Measurements from ENCODE around the gene KLK8.
"Not testable (repeated sequence)": the region's sequence is repeated elsewhere in the genome, so short reads cannot be mapped to it uniquely, and the experiment has no call there.

KLK8 gene

DNA sequence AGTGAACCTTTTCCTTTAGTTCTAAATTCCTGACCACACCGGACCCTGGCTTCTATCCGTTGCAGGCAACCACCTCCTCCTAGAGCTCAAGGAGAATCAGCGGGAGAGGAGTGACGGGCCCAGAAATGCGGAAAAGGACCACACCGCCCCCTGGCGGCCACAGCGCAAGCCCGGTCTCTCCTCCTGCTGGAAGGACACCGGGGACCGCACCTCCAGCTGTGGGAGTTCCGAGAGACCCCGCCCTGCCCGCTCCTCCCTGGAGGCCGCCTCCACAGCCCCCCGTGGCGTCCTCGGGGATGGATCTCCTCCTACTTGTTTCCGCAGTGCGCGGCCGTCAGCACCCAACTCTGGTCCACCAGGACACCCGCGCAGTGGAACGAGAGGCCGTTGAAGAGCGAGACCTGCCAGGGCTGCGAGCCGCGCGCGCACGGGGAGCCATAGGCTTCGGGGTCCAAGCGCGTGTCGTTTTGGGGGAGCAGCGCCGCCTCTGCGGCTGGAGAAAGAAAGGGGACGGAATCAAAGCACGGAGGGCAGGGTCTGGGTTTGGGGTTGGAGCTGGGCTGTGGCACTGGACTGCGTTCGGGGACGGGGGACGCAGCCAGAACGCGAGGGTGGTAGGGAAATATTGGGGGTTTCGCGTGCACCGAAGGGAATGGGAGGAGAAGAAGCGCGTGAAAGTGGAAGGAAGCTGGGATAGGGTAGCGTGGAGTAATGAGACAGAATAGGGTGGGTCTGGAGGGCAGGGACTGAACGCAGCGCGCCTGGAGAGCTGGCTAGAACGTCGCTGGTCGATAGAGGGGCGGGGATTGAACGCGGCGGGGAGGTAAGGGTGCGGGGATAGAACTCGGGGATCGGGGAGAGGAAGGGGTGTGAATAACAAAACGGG, 15.6 kb upstream of the KLK8 start:
- no peak for DNase-seq (ENCODE audit: low read depth)

- no peak for DNase-seq (ENCODE audit: low read depth)
Observed at GRCh38 chr19:51015691-51016267, 14.4 kb upstream of the KLK8 start.

DNA sequence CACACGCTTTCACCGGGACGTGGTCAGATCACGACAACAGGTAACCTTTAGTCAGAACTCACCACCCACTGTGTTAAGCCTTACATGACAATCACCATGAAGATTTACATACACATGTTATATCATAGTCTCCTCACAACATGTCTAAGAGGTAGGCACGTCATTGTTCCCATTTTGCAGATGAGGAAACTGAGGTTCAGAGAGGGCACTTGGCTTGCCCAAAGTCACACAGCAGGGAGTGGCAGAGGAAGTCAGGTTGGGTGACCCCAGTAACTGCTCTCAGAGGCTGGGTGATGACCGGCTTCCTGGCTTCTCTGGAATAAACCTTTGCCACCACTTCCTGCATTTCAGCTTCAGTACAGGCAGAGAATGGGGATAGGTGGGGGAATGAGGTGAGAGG, 12.8 kb upstream of the KLK8 start:
- DNase-seq (ENCODE audit: low read depth), result no peak

GRCh38 chr19:51012661-51013190, 11.3 kb upstream of the KLK8 start:
- DNase-seq (ENCODE audit: low read depth), result no peak

- DNase-seq (ENCODE audit: low read depth), result no peak
Observed at GRCh38 chr19:51010066-51010795, 8.8 kb upstream of the KLK8 start.

- DNase-seq (ENCODE audit: low read depth), result no peak
Observed at GRCh38 chr19:51009061-51009891, 7.9 kb upstream of the KLK8 start.

DNA sequence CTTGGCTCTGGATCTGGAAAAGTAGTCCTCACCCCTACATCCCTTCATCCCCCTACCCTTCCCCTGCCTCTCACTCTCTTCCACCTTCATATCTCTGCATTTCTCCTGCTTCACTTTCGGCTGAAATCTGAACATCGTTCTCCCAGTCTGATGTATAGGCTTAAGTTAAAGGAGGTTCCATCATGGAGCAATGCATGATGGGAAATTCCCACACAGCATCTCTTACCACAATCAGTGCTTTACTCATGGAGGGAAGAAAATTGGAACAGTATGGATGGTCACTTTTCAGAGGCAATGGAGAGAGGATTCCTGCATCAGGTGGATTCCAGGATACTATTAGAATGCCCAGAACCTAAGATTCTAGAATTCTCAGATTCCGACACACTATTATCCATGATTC, 6.1 kb upstream of the KLK8 start:
- no peak for DNase-seq (ENCODE audit: low read depth)

DNA sequence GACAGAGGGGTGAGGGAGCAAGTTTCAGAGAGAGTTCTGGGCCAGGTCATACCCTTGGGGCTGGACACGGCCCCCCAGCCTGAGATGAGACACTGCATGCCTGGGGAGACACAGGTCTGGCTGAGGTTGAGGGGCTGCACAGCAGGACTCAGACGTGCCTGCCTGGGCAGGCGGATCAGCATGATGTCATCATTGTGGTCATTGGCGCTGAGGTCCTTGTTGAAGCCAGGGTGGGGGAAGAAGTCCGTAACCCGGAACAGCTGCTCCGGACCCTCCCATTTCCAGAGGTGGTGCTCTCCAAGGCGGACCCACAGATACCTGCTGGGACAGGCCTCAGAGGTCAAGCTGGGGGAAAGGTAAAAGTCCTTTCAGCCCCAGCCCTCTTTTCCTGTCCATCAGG, 5.0 kb upstream of the KLK8 start:
- DNase-seq (ENCODE audit: low read depth), result no peak

GRCh38 chr19:51005248-51005647, 3.8 kb upstream of the KLK8 start:
- DNase-seq (ENCODE audit: low read depth), result no peak

GRCh38 chr19:51003316-51003715, 1.9 kb upstream of the KLK8 start:
- no peak for DNase-seq (ENCODE audit: low read depth)

DNA sequence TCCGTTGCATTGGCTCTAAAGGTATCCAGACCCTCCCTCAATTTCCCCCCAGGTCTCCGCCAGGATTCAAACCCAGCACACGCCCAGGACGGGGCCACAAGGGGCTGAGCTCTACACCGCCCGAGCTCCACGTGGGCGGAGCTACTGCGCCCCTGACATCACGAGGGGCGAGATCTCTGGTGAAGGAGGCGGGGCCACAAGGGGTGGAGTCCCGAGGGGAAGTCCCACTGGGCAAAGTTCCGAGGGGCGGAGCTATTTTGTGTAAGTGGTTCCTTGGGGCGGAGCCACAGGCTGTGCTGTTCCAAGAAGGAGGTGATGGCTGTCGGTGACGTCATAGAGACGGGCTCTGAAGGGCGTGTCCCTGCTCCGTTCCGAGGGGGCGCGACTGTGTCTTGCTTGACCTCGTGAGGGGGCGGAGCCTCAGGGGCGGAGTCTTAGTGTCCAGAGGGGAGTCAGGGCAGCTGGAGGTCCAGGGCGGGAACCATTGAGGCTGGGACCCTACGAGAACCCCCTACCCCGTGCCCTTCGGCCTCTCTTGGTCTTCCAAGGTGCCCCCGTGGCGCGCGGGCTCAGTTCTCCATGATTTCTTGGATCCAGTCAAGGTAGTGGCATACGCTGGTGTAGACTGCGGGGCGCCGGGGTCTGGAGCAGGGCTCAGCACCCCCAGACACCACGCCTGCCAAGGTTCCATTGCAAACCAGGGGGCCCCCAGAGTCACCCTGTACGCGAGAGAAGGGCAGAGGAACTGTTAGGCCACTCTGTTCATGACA, 1.3 kb upstream of the KLK8 start:
- no peak for DNase-seq (ENCODE audit: low read depth)

DNA sequence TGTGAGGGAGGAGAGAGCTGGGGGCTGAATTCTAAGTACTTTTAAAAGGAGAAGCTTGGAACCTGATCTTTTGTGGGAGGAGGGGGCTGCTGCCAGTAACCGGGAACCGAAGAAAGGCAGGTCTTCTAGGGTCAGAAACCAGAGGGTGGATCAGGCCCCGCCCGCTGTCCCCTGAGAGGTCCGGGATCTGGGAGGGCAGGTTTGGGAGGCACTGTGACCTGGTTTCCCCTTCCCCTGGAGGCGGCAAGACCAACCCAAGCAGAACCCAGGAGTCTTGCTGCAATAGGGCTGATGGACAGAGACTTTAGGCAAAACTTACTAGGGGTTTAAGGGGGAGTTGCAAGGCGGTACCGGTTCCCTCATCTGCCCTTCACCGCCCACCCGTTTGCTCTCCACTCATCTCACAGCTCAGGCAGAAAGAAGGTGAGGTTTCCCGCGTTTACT, 707 bp upstream of the KLK8 start:
- DNase-seq (ENCODE audit: low read depth), result no peak

DNA sequence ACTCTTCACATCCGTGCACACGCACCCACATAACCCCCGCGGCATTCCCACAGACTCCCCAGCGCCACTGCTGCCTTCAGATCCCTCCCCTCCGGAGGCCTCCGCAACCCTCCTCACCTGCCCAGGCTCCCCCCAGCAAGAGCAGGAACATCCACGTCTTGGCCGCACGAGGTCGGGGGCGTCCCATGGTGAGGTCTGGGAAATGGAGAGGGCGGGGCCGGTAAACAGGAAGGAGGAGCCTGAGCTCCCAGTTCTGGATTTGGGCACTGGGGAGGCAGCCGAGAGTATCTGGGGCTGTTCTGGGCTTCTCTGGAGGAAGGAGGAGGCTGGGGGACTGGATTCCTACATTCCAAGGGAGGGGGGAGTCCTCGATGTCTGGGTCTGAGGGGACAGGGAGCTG, 423 bp downstream of the KLK8 start:
- no peak for DNase-seq (ENCODE audit: low read depth)

DNA sequence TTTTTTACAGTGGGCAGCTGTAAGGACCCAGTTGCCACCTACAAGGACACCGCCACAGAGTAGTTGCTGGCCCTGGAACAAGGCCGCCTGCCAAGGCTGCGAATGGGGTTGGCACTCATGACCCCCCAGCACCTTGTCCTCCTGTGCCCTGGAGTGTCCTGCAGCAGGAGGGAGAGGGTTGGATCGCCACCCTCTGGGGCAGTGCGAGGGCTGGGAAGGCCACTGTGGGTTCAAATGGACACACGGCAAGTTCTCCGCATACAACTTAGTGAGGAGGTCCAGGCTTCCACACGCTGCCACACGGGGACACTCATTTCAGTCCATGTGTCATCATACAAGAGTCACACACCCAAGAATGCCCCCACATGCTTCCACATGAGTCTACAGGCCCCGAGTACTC, 978 bp downstream of the KLK8 start:
- no peak for DNase-seq (ENCODE audit: low read depth)

- DNase-seq (ENCODE audit: low read depth), result no peak
Observed at GRCh38 chr19:50998686-50999085, 2.7 kb downstream of the KLK8 start.

GRCh38 chr19:50998061-50998460, 3.3 kb downstream of the KLK8 start:
- DNase-seq (ENCODE audit: low read depth), result no peak

DNA sequence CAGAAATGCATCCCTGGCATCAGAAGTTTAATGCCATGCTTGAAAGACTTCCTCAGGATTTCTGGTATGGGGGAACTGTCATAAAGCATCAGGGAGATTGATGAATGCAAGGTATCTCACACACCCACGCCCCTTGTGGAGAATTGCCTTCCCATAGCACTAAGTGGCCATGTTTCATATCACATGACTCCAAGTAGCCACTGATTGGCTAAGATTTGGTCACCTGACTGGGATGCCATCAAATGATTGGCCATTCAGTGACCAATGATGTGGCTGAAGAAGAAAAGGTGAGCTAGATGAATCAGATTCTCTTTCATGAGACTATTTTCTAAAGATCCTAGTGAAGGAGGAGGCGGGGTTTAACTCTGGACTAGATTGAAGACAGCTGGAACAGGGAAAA, 7.3 kb downstream of the KLK8 start:
- DNase-seq (ENCODE audit: low read depth), result no peak

DNA sequence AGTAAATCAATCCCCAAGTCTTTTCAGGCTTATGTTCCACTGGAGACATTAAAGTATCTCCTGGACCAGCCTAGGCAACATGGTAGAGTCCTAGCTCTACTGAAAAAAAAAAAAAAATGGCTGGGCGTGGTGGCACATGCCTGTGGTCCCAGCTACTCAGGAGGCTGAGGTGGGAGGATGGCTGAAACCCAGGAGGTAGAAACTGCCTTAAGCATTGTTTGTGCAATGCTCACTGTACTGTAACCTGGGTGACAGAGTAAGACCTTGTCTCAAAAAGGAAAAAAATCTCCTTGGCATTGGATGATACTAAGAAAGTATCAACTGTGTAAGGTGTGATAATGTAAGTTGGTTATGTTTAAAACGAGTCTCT, 8.8 kb downstream of the KLK8 start:
- no peak for DNase-seq (ENCODE audit: low read depth)

DNA sequence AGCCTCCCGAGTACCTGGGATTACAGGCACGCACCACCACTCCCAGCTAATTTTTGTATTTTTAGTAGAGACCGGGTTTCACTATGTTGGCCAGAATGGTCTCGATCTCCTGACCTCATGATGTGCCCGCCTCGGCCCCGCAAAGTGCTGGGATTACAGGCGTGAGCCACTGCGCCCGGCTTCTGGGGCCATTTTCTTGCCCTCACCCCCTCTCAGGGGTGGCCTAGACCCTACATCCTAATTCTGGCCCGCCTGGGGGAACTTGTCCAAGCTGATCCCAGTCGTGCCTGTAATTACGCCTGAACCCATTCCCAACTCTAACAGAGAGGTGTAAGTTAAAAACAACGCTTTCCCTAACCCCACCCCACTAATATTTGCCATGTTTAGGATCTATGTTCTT, 17.0 kb downstream of the KLK8 start:
- DNase-seq (ENCODE audit: low read depth), result not testable (repeated sequence)

DNA sequence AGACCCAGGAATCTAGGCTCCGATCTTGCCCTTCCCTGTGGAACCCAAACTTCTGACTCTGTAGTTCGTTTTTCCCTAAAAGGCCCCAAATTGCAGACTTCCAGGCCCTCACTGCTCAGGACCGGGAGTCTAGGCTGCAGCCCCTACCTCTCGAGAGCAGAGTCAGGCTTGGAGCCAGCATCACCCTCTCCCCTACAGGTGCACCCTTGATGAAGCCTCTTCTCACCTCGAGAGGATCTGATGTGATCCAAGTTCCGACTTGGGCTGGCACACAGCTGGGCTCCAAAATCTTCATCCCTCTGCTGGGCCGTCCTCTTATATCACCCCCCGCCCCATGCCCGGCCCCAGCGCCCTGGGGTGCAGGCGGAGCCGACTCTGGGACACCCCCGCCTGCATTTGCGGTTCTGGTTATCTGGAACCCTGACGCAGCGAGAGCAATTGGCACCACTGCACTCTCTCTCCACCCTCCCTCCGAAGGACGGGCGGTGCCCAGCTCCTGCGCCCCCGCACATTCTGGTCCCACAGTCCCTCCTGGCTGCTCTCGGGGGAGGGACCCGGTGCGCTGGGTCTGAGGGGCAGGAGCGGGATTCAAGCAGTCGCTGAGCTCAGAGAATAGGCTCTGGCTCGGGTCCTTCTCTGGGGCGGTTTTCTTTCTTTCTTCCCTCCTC, 17.6 kb downstream of the KLK8 start, which contains the start of gene KLK7:
KLK7 (minus strand) TSS at position 293 of the 668 bp plus-strand sequence. CDS start 1,518 bp downstream, outside the sequence.
- DNase-seq (ENCODE audit: low read depth), result no peak

Data from non-pigmented ciliary epithelial cell (primary cell).